HEK293 (cell line): ENCODE data around the gene POLL.

Experiments
- GLI2 ChIP-seq: fragments of 450-650 bp; formaldehyde crosslinking; IDR thresholded peaks from 2 replicates; pipeline ENCODE4; 2017; ENCODE audit warnings: missing biosample characterization, missing genetic modification characterization, low read depth, borderline replicate concordance
- GLIS1 ChIP-seq: fragments of 450-650 bp; formaldehyde crosslinking; IDR thresholded peaks from 2 replicates; pipeline ENCODE4 v1.5.1; 2016; ENCODE audit warnings: missing biosample characterization, missing genetic modification characterization
- MYNN ChIP-seq: fragments of 450-650 bp; formaldehyde crosslinking; IDR thresholded peaks from 2 replicates; pipeline ENCODE4 v1.5.1; 2016; ENCODE audit warnings: missing biosample characterization, missing genetic modification characterization, borderline replicate concordance
- PBX3 ChIP-seq: sonication (generic); formaldehyde crosslinking; IDR thresholded peaks from 2 replicates; pipeline ENCODE4 v1.8.1; 2022; ENCODE audit warnings: mild to moderate bottlenecking, moderate library complexity, missing genetic modification reagents
- SP3 ChIP-seq: fragments of 450-650 bp; formaldehyde crosslinking; IDR thresholded peaks from 2 replicates; pipeline ENCODE4 v1.5.1; 2016; ENCODE audit warnings: missing biosample characterization, missing genetic modification characterization
- TCF7L2 ChIP-seq: IDR thresholded peaks from 2 replicates; pipeline ENCODE4 v1.6.1; 2011; ENCODE audit warnings: low read depth, mild to moderate bottlenecking, inconsistent platforms, low read length, moderate library complexity, borderline replicate concordance
- YY1 ChIP-seq: fragments of 450-650 bp; formaldehyde crosslinking; IDR thresholded peaks from 2 replicates; pipeline ENCODE4 v1.5.1; 2018; ENCODE audit warnings: missing biosample characterization, missing genetic modification characterization
- YY2 ChIP-seq: fragments of 450-650 bp; formaldehyde crosslinking; IDR thresholded peaks from 2 replicates; pipeline ENCODE4 v1.5.1; 2016; ENCODE audit warnings: missing biosample characterization, missing genetic modification characterization
- ZBTB11 ChIP-seq: fragments of 450-650 bp; formaldehyde crosslinking; conservative IDR thresholded peaks from 2 replicates; pipeline ENCODE4 v1.5.1; 2016; ENCODE audit warnings: low read depth, missing biosample characterization, missing genetic modification characterization
- ZBTB8A ChIP-seq: fragments of 450-650 bp; formaldehyde crosslinking; IDR thresholded peaks from 2 replicates; pipeline ENCODE4 v1.5.1; 2016; ENCODE audit warnings: missing biosample characterization, missing genetic modification characterization
- ZFP69B ChIP-seq: fragments of 450-650 bp; formaldehyde crosslinking; IDR thresholded peaks from 2 replicates; pipeline ENCODE4 v1.5.1; 2016; ENCODE audit warnings: missing biosample characterization, missing genetic modification characterization
- ZNF138 ChIP-seq: fragments of 450-650 bp; formaldehyde crosslinking; IDR thresholded peaks from 2 replicates; pipeline ENCODE4 v1.5.1; 2016; ENCODE audit warnings: missing biosample characterization, missing genetic modification characterization, borderline replicate concordance
- ZNF174 ChIP-seq: fragments of 450-650 bp; formaldehyde crosslinking; IDR thresholded peaks from 2 replicates; pipeline ENCODE4 v1.5.0; 2017; ENCODE audit warnings: missing biosample characterization, mild to moderate bottlenecking, missing genetic modification characterization
- ZNF214 ChIP-seq: fragments of 450-650 bp; formaldehyde crosslinking; IDR thresholded peaks from 2 replicates; pipeline ENCODE4 v1.5.1; 2017; ENCODE audit warnings: missing biosample characterization, mild to moderate bottlenecking, missing genetic modification characterization, borderline replicate concordance
- ZNF24 ChIP-seq: fragments of 450-650 bp; formaldehyde crosslinking; IDR thresholded peaks from 2 replicates; pipeline ENCODE4 v1.5.1; 2016; ENCODE audit warnings: missing biosample characterization, missing genetic modification characterization
- ZNF248 ChIP-seq: fragments of 450-650 bp; formaldehyde crosslinking; IDR thresholded peaks from 2 replicates; pipeline ENCODE4 v1.5.1; 2017; ENCODE audit warnings: missing biosample characterization, missing genetic modification characterization
- ZNF292 ChIP-seq: fragments of 450-650 bp; formaldehyde crosslinking; IDR thresholded peaks from 2 replicates; pipeline ENCODE4 v1.5.1; 2016; ENCODE audit warnings: low read depth, missing biosample characterization, missing genetic modification characterization, borderline replicate concordance
- ZNF423 ChIP-seq: fragments of 450-650 bp; formaldehyde crosslinking; IDR thresholded peaks from 2 replicates; pipeline ENCODE4 v1.5.1; 2016; ENCODE audit warnings: missing biosample characterization, missing genetic modification characterization
- ZNF48 ChIP-seq: fragments of 450-650 bp; formaldehyde crosslinking; IDR thresholded peaks from 2 replicates; pipeline ENCODE4 v1.5.1; 2016; ENCODE audit warnings: missing biosample characterization, missing genetic modification characterization
- ZNF623 ChIP-seq: fragments of 450-650 bp; formaldehyde crosslinking; IDR thresholded peaks from 2 replicates; pipeline ENCODE4 v1.5.1; 2016; ENCODE audit warnings: missing biosample characterization, missing genetic modification characterization
- ZNF776 ChIP-seq: fragments of 450-650 bp; formaldehyde crosslinking; IDR thresholded peaks from 2 replicates; pipeline ENCODE4 v1.5.0; 2017; ENCODE audit warnings: missing biosample characterization, missing genetic modification characterization, borderline replicate concordance
- ZNF792 ChIP-seq: fragments of 450-650 bp; formaldehyde crosslinking; IDR thresholded peaks from 2 replicates; pipeline ENCODE4 v1.5.1; 2016; ENCODE audit warnings: missing biosample characterization, missing genetic modification characterization
- ZNF843 ChIP-seq: fragments of 450-650 bp; formaldehyde crosslinking; IDR thresholded peaks from 2 replicates; pipeline ENCODE4 v1.5.1; 2016; ENCODE audit warnings: missing biosample characterization, missing genetic modification characterization
- ZSCAN16 ChIP-seq: fragments of 450-650 bp; formaldehyde crosslinking; IDR thresholded peaks from 2 replicates; pipeline ENCODE4 v1.5.1; 2016; ENCODE audit warnings: missing biosample characterization, missing genetic modification characterization
- TF ChIP-seq, protein P1 (sequence below): fragments of 450-650 bp; formaldehyde crosslinking; IDR thresholded peaks from 2 replicates; pipeline ENCODE4 v1.5.1; 2016; ENCODE audit warnings: missing biosample characterization, missing genetic modification characterization
- TF ChIP-seq, protein P2 (sequence below): fragments of 450-650 bp; formaldehyde crosslinking; IDR thresholded peaks from 2 replicates; pipeline ENCODE4 v1.5.1; 2016; ENCODE audit warnings: missing biosample characterization, missing genetic modification characterization, borderline replicate concordance

Gene POLL

DNA sequence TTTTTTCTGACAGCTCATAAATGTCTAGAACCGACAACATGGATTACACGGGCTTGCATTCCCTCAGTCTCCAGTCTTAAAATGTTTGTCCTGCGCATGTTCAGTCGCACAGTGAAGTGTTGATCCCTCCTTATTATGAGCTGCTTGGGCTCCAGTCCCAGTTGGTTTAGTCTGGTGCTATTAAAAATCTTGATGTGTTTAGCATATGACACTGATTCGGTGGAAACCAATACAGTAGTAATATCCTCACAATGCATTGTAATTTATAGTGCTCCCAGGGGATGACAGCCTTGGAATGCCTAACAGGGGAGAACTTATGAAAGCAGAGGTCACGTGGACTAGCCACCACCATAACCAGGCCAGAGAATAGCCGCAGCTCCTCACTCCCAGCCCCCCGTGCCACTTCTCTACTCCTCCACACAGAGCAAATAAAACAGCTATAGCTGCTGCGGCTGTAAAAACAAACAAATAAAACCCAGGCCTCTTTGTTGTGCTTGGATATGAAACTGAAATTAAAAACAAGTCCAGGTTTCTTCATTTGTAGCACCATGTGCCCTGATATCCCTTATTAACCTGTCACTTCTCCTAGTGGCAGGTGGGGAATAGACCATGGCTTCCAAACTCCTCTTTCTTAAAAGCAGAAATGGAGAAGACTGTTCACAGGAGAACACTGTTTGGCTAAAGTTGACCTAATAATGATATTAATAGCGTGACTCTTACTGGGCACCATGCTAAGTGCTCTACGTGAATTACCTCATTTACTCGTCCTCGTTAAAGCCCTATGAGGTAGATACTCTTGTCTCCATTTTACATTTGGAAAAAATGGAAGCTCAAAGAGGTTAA lies 7.8 kb upstream of the POLL start (continued):
- TF ChIP-seq ZNF214 (tag by site-specific recombination) (no peak), ZNF174 (no peak), TCF7L2 (no peak), ZNF248 (tag by site-specific recombination) (no peak), ZNF623 (tag by site-specific recombination) (no peak), PBX3 (CRISPR knock-in tag) (no peak), ZNF792 (tag by site-specific recombination) (no peak), ZNF48 (tag by site-specific recombination) (no peak), ZBTB11 (tag by site-specific recombination) (no peak), ZNF24 (peak; percentile 67; the same call in 1 of the 2 replicates), ZSCAN16 (tag by site-specific recombination) (no peak), GLI2 (no peak), MYNN (tag by site-specific recombination) (no peak), ZBTB8A (tag by site-specific recombination) (0 out of 2 replicates have a peak, but pooled peaks have one; percentile 23), ZNF423 (tag by site-specific recombination) (peak; percentile 60), YY1 (tag by site-specific recombination) (peak; percentile 21; the same call in 1 of the 2 replicates), ZNF292 (tag by site-specific recombination) (no peak), GLIS1 (tag by site-specific recombination) (peak; percentile 81), YY2 (no peak), ZNF138 (tag by site-specific recombination) (no peak), ZNF843 (peak; percentile 50), ZFP69B (0 out of 2 replicates have a peak, but pooled peaks have one; percentile 40), ZNF776 (tag by site-specific recombination) (no peak), SP3 (tag by site-specific recombination) (no peak)
- TF ChIP-seq, protein P1, sequence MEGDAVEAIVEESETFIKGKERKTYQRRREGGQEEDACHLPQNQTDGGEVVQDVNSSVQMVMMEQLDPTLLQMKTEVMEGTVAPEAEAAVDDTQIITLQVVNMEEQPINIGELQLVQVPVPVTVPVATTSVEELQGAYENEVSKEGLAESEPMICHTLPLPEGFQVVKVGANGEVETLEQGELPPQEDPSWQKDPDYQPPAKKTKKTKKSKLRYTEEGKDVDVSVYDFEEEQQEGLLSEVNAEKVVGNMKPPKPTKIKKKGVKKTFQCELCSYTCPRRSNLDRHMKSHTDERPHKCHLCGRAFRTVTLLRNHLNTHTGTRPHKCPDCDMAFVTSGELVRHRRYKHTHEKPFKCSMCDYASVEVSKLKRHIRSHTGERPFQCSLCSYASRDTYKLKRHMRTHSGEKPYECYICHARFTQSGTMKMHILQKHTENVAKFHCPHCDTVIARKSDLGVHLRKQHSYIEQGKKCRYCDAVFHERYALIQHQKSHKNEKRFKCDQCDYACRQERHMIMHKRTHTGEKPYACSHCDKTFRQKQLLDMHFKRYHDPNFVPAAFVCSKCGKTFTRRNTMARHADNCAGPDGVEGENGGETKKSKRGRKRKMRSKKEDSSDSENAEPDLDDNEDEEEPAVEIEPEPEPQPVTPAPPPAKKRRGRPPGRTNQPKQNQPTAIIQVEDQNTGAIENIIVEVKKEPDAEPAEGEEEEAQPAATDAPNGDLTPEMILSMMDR (tag by site-specific recombination) = no peak
- TF ChIP-seq, protein P2, sequence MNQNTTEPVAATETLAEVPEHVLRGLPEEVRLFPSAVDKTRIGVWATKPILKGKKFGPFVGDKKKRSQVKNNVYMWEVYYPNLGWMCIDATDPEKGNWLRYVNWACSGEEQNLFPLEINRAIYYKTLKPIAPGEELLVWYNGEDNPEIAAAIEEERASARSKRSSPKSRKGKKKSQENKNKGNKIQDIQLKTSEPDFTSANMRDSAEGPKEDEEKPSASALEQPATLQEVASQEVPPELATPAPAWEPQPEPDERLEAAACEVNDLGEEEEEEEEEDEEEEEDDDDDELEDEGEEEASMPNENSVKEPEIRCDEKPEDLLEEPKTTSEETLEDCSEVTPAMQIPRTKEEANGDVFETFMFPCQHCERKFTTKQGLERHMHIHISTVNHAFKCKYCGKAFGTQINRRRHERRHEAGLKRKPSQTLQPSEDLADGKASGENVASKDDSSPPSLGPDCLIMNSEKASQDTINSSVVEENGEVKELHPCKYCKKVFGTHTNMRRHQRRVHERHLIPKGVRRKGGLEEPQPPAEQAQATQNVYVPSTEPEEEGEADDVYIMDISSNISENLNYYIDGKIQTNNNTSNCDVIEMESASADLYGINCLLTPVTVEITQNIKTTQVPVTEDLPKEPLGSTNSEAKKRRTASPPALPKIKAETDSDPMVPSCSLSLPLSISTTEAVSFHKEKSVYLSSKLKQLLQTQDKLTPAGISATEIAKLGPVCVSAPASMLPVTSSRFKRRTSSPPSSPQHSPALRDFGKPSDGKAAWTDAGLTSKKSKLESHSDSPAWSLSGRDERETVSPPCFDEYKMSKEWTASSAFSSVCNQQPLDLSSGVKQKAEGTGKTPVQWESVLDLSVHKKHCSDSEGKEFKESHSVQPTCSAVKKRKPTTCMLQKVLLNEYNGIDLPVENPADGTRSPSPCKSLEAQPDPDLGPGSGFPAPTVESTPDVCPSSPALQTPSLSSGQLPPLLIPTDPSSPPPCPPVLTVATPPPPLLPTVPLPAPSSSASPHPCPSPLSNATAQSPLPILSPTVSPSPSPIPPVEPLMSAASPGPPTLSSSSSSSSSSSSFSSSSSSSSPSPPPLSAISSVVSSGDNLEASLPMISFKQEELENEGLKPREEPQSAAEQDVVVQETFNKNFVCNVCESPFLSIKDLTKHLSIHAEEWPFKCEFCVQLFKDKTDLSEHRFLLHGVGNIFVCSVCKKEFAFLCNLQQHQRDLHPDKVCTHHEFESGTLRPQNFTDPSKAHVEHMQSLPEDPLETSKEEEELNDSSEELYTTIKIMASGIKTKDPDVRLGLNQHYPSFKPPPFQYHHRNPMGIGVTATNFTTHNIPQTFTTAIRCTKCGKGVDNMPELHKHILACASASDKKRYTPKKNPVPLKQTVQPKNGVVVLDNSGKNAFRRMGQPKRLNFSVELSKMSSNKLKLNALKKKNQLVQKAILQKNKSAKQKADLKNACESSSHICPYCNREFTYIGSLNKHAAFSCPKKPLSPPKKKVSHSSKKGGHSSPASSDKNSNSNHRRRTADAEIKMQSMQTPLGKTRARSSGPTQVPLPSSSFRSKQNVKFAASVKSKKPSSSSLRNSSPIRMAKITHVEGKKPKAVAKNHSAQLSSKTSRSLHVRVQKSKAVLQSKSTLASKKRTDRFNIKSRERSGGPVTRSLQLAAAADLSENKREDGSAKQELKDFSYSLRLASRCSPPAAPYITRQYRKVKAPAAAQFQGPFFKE = no peak
